ENCODE measurements around the gene ALAS1.
"Not testable (repeated sequence)": the region's sequence is repeated elsewhere in the genome, so short reads cannot be mapped to it uniquely, and the experiment has no call there.

Gene ALAS1

GRCh38 chr3:52176951-52177700 lies 20.8 kb upstream of the ALAS1 start:
- DNase-seq (ENCODE audit: low spot score) (no peak), FAIRE-seq (no peak)

GRCh38 chr3:52177701-52178042 lies 20.3 kb upstream of the ALAS1 start:
- DNase-seq (ENCODE audit: low spot score): no peak
- FAIRE-seq: no peak

- not testable (repeated sequence) for FAIRE-seq; DNase-seq (ENCODE audit: low spot score)
Observed at GRCh38 chr3:52178126-52178525, 19.8 kb upstream of the ALAS1 start.

GRCh38 chr3:52178537-52178936 lies 19.4 kb upstream of the ALAS1 start:
- FAIRE-seq: no peak

GRCh38 chr3:52181543-52181942 lies 16.4 kb upstream of the ALAS1 start:
- FAIRE-seq (no peak), DNase-seq (ENCODE audit: low spot score) (no peak)

More at GRCh38 chr3:52178537-52178936, 19.4 kb upstream of the ALAS1 start:
- DNase-seq (ENCODE audit: low spot score): no peak

- FAIRE-seq (no peak), DNase-seq (ENCODE audit: low spot score) (no peak)
Observed at GRCh38 chr3:52182196-52182595, 15.8 kb upstream of the ALAS1 start.

GRCh38 chr3:52182691-52183090 lies 15.3 kb upstream of the ALAS1 start:
- DNase-seq (ENCODE audit: low spot score) (no peak), FAIRE-seq (no peak)

- FAIRE-seq (no peak), DNase-seq (ENCODE audit: low spot score) (no peak)
Observed at GRCh38 chr3:52183786-52184445, 14.0 kb upstream of the ALAS1 start.

GRCh38 chr3:52184690-52185089 lies 13.3 kb upstream of the ALAS1 start:
- DNase-seq (ENCODE audit: low spot score) (no peak), FAIRE-seq (no peak)

- FAIRE-seq (no peak), DNase-seq (ENCODE audit: low spot score) (no peak)
Observed at GRCh38 chr3:52185311-52185710, 12.6 kb upstream of the ALAS1 start.

GRCh38 chr3:52185837-52186236 lies 12.1 kb upstream of the ALAS1 start:
- FAIRE-seq (no peak), DNase-seq (ENCODE audit: low spot score) (no peak)

- FAIRE-seq (no peak), DNase-seq (ENCODE audit: low spot score) (no peak)
Observed at GRCh38 chr3:52186729-52187128, 11.2 kb upstream of the ALAS1 start.

GRCh38 chr3:52188556-52188955 lies 9.4 kb upstream of the ALAS1 start:
- FAIRE-seq (no peak), DNase-seq (ENCODE audit: low spot score) (no peak)

GRCh38 chr3:52190294-52191074 lies 7.5 kb upstream of the ALAS1 start:
- FAIRE-seq (no peak), DNase-seq (ENCODE audit: low spot score) (no peak)

- DNase-seq (ENCODE audit: low spot score) (no peak), FAIRE-seq (no peak)
Observed at GRCh38 chr3:52191663-52192062, 6.3 kb upstream of the ALAS1 start.

- FAIRE-seq (no peak), DNase-seq (ENCODE audit: low spot score) (peak; percentile 45)
Observed at GRCh38 chr3:52193065-52193464, 4.9 kb upstream of the ALAS1 start.

- DNase-seq (ENCODE audit: low spot score) (no peak), FAIRE-seq (no peak)
Observed at GRCh38 chr3:52194485-52195290, 3.3 kb upstream of the ALAS1 start.

GRCh38 chr3:52195291-52195597 lies 2.7 kb upstream of the ALAS1 start:
- no peak for FAIRE-seq
- DNase-seq (ENCODE audit: low spot score): no peak

GRCh38 chr3:52195823-52196331 lies 2.1 kb upstream of the ALAS1 start:
- DNase-seq (ENCODE audit: low spot score) (no peak), FAIRE-seq (no peak)

- FAIRE-seq (no peak), DNase-seq (ENCODE audit: low spot score) (no peak)
Observed at GRCh38 chr3:52196977-52197376, 983 bp upstream of the ALAS1 start.

GRCh38 chr3:52197499-52197841 lies 490 bp upstream of the ALAS1 start:
- FAIRE-seq (no peak), DNase-seq (ENCODE audit: low spot score) (no peak)
